ENCODE data around the gene C16orf78. TPM values are rescaled to one million over a fixed set of nuclear protein-coding genes. Genes with fewer than 3 reads are reported as not detected.

The C16orf78 gene
- total and polyA plus RNA-seq, 4 donors, result not detected

DNA sequence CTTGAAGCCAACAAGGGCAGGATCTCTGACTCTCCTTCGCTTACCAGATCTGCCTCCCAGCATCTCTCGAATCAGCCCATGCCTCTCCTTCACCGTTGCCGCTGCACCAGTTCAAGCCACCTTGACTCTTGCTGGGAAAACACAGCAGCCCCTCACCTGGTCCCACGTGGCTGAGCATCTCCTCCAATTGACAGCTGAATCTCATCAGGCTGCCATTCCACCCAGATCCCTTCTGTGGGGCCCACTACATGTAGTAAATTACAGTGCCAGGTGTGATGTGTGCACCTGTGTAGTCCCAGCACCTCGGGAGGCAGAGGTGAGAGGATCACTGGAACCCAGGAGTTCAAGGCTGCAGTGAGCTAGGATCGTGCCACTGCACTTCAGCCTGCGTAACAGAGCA, 37.8 kb upstream of the C16orf78 start:
- DNase-seq (no peak), ATAC-seq (ENCODE audit: insufficient read depth, low FRiP score) (no peak)
- TF ChIP-seq CTCF (IDR thresholded peaks at IDR 0.05; ENCODE audit: control extremely low read depth, extremely low read depth), result no peak
- no peak overlapping the region for H3K9ac ChIP-seq (ENCODE audit: insufficient read depth in 1 of 2, low read length in 2 of 2)
- H3K36me3 ChIP-seq (ENCODE audit: control insufficient read depth in 4 of 4, insufficient read depth in 4 of 4, low read length in 4 of 4), result no peaks in the 10 kb centered on the region
- H3K9me3 ChIP-seq (ENCODE audit: control insufficient read depth in 4 of 4, insufficient read depth in 3 of 4, low read length in 3 of 4), result no peaks in the 10 kb centered on the region
- no peaks in the 10 kb centered on the region for H3K27me3 ChIP-seq (ENCODE audit: control insufficient read depth in 3 of 3, insufficient read depth in 3 of 3, low read length in 2 of 3)
- no peak overlapping the region for H3K4me3 ChIP-seq
- peaks cover 0 to 1% (median 0%) of the 10 kb centered on the region in 5 donors for H3K4me1 ChIP-seq (ENCODE audit: control insufficient read depth in 5 of 5, insufficient read depth in 5 of 5, low read length in 5 of 5)
- 66 to 82% methylated on average over 8 of the region's 8 CpGs for WGBS, 2 donors
- no peak overlapping the region for H3K27ac ChIP-seq (ENCODE audit: low read depth in 1 of 2, low read length in 1 of 2)

DNA sequence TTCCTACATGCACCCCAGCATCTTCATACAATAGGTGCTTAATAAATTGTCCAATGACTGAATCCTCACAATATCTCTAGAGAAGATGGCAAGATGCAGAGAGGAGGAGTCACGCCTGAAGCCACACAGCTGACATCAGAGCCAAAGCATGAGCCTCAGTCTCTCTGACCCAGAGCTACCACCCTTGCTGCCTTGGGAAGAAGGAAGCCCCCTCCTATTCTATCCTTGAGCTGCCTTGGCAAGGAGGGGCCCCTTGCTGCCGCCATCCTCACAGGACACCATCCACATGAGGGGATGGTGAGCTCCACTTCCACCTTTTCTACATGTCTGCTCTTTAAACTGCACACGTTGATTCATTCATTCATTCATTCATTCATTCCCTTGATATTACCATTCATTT, 37.0 kb upstream of the C16orf78 start:
- no peaks in the 10 kb centered on the region for H3K27me3 ChIP-seq (ENCODE audit: control insufficient read depth in 3 of 3, insufficient read depth in 3 of 3, low read length in 2 of 3)
- H3K4me3 ChIP-seq, result no peak overlapping the region
- DNase-seq, result no peak
- no peaks in the 10 kb centered on the region for H3K9me3 ChIP-seq (ENCODE audit: control insufficient read depth in 4 of 4, insufficient read depth in 3 of 4, low read length in 3 of 4)
- H3K9ac ChIP-seq (ENCODE audit: insufficient read depth in 1 of 2, low read length in 2 of 2), result no peak overlapping the region
- peaks cover 0 to 1% (median 0%) of the 10 kb centered on the region in 5 donors for H3K4me1 ChIP-seq (ENCODE audit: control insufficient read depth in 5 of 5, insufficient read depth in 5 of 5, low read length in 5 of 5)
- no peak overlapping the region for H3K27ac ChIP-seq (ENCODE audit: low read depth in 1 of 2, low read length in 1 of 2)
- ATAC-seq (ENCODE audit: insufficient read depth, low FRiP score), result no peak
- WGBS, 2 donors, result 74 to 86% methylated on average over 3 of the region's 3 CpGs
- H3K36me3 ChIP-seq (ENCODE audit: control insufficient read depth in 4 of 4, insufficient read depth in 4 of 4, low read length in 4 of 4), result no peaks in the 10 kb centered on the region
- no peak for TF ChIP-seq CTCF (IDR thresholded peaks at IDR 0.05; ENCODE audit: control extremely low read depth, extremely low read depth)

DNA sequence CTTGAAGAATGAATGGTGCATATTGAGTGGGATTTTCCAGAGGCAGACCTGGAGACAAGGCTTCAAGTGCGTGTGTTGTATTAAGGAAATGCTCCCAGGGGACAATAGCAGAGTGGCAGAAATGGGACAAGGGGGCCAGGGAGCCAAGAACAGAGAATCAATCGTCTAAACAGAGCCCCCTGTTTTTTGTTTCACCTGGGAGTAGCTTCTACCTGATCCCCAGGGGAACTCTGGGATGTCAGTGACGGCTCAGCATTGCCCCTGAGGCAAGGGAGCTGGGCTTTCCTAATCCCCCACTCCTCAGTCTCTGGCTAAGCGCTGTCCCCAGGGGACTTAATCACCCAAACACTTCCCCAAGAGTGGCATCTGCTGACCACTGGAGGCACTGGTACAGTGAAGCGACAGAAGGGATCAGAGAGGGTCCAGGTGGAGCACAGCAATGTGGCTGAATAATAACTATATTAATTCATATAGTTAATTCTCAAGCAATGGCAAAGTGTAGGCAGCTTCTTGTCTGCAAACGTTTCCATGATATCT, 35.7 kb upstream of the C16orf78 start:
- 55 to 76% methylated on average over 6 of the region's 6 CpGs for WGBS, 2 donors
- DNase-seq (no peak), ATAC-seq (ENCODE audit: insufficient read depth, low FRiP score) (no peak)
- Histone ChIP-seq H3K27me3 (ENCODE audit: control insufficient read depth in 3 of 3, insufficient read depth in 3 of 3, low read length in 2 of 3) (no peaks in the 10 kb centered on the region), H3K4me3 (no peak overlapping the region), H3K9ac (ENCODE audit: insufficient read depth in 1 of 2, low read length in 2 of 2) (no peak overlapping the region), H3K36me3 (ENCODE audit: control insufficient read depth in 4 of 4, insufficient read depth in 4 of 4, low read length in 4 of 4) (no peaks in the 10 kb centered on the region), H3K4me1 (ENCODE audit: control insufficient read depth in 5 of 5, insufficient read depth in 5 of 5, low read length in 5 of 5) (no peaks in the 10 kb centered on the region), H3K27ac (ENCODE audit: low read depth in 1 of 2, low read length in 1 of 2) (no peak overlapping the region), H3K9me3 (ENCODE audit: control insufficient read depth in 4 of 4, insufficient read depth in 3 of 4, low read length in 3 of 4) (no peaks in the 10 kb centered on the region)
- no peak for TF ChIP-seq CTCF (IDR thresholded peaks at IDR 0.05; ENCODE audit: control extremely low read depth, extremely low read depth)
